GM18502 (cell line): ENCODE data around the gene CD79A.
"Not testable (repeated sequence)": the region's sequence is repeated elsewhere in the genome, so short reads cannot be mapped to it uniquely, and the experiment has no call there.

Experiments
- ATAC-seq: cut with Tn5 transposase; IDR thresholded peaks from one replicate; pipeline ENCODE4 v1.9.1; 2021; ENCODE audit warnings: mild to moderate bottlenecking; ENCODE audit not compliant: unreplicated experiment, poor library complexity

CD79A gene

DNA sequence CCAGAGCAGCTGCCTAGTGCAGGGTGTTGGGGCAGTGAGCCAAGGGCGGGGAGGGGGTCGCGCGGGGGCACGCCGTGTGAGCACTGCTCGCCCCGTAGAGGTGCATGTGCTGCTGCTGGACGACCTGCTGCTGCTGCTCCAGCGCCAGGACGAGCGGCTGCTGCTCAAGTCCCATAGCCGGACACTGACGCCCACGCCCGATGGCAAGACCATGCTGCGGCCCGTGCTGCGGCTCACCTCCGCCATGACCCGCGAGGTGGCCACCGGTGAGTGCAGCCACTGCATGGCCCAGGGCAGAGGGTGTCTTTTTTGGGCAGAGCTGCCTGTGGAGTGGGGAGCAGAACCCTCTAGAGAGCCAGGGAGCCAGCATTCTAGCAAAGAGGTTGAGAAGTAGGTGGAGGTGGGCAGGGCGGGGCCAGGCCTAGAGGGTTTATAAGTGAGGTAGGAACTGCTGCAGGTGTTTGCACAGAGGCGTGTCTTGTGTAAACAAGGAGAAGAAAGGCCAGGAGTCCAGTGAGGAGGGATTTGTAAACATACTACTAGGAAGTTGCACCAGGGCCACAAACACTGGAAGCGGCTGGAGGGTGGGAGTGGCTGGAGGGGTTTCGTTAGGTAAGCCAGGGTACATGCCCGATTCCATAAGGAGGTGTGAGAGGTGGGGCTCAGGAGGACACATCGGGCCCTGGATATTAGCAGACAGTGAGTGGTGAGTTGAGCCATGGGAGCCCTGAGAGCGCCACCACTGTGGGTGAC lies 27.2 kb downstream of the CD79A start:
- no peak for ATAC-seq

DNA sequence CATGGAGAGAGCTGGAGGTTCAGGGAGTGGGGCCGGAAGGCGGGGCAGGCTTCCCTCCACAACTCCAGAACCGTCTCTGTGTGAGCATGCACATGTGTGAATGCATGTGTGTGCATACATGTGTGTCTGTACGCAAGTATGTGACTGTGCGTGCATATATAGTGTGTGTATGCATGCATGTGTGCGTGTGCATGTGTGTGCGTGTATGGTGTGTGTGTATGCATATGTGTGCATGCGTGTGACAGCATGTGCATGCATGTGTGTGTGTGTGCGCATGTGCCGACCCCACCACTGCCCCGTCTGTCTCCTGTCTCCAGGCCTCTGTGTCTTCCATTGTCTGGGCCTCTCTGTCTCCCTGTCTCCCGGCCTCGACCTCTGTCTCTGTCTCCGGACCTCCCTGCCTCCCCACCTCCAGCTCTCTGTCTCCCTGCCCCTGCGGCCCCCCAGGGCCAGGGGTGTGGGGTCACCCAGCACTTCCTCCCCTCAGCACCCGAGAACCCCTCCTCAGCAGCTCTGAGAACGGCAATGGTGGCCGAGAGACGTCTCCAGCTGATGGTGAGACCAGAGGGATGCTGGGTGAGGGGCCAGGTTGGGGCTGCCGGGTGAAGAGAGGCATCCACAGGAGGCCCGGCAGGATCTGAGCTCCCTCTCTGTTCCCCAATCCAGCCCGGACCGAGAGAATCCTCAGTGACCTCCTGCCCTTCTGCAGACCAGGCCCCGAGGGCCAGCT lies 28.4 kb downstream of the CD79A start:
- ATAC-seq = no peak

DNA sequence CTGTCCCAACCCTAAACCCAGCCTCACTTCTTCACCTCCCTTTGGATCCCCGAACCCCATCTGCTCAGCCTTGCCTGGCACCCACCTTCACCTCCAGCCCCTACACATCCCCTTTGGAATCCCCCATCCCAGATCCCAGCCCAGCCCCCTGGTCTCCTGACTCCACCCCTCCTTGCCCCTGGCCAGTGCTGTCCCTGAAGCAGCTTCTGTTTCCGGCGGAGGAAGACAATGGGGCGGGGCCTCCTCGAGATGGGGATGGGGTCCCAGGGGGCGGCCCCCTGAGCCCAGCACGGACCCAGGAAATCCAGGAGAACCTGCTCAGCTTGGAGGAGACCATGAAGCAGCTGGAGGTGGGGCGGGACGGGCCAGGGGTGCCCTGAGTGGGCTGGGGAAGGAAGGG lies 29.2 kb downstream of the CD79A start:
- ATAC-seq = no peak

DNA sequence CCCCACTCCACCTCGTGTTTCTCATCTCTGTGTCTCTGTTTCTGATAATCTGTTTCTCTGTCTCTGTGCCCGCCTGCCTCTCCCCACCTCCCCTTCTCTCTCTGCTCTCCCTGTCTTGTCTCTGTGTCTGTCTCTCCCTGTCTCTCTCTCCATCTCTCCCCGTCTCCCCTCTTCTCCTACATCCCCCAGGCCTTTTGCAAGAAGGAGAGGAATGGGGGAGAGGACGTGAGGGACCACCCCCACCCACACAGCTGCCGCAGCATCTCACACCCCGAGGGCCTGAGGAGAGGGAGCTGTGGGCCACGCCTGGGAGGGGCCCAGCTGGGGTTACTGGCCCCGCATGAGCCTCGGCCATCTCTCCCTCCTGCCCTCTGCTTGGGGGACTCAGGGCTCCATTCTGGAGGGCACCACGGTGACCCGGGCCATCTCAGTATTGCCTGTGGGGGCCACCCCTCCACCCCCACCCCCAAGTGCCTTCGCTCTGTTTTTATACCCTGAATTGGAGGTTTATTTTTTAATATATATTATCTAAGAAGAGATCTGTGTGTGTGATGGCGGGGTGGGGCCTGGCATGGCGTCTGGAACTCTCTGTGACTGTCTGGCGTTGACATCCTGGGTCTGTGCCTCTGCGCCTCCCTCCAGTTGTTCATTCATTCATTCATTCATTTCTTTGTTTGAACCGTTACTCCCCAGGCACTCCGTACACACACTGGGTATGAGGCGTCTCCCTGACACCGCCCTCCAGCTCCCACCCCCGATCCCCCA lies 30.0 kb downstream of the CD79A start:
- no peak for ATAC-seq

DNA sequence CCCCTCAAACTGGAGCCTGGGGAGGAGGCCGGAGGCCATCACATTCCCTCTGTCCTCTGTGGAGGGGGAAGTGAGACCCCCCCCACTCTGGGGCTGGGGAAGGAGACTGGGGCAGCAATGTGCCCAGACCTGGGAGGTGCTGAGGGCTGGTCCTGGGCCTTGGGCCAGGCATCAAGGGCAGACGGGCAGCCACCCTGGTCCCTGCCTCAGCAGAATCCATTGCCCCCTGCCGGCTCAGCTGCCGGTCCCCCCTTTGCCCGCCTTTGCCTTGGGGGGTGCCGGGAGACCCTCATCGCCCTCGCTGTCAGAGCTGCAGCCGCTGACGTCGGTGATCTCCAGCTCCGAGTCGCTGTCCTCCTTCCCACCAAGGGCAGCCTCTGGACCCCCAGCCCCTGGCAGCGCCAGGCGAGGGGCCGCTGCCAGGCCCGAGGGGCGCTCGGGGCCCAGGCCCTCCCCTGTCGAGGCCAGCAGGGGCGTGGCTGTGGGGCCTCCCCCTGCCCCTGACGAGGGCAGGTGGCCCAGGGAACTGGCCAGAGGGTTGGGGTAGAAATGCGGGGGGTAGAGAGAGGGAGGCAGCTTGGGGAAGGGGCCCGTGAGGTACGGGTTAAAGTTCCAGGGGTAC lies 31.0 kb downstream of the CD79A start:
- ATAC-seq = no peak

DNA sequence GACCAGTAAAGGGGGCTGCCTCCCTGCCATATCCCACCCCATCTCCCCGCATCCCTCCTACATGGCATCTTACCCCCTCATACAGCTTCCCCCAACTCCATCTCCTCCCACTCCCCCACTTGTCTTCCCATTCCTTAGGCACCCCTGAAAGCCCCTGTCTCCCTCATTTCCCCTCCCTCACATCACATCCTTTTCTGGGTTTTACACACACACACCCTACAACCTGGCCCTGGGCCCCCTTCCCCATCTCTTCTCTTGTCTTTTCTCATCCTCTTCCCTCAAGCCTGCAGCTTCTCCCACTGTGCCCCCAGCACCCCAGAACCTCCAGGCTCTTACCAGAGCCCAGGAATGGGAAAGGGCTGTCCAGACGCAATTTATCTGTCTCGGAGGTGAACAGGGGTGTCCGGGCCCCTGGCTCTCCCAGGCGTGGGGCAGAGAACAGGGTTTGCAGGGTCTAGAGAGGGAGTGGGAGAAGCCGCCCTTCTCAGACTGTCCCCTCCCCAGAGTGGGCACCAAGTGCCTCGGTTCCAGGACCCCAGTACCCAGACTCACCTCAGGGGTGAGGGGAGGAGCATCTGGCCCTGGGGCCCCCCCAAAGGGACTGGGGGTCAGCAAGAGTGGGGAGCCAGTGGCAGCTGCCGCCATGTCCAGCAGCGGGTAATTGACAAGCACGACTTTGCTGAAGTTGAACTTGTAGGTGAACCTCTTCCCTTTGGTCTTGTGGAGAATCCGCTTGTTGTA lies 31.8 kb downstream of the CD79A start:
- no peak for ATAC-seq

DNA sequence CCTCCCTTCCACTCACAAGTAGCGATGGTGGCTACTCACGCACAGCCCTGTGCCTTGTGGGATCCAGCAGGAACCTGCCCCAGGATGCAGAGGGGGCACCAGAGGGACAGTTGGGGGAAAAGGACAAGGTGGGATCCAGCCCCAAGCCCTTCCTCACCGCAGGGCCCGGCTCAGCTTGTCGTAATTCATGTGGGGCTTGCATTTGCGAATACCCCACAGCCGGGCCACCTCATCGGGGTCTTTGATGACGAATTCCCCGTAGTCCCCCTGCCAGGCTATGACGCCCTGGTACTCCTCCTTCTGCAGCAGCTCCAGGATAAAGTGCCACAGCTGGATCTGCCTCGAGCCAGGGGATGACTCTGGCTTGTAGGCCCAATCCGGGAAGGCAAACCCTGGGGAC lies 32.6 kb downstream of the CD79A start:
- no peak for ATAC-seq

DNA sequence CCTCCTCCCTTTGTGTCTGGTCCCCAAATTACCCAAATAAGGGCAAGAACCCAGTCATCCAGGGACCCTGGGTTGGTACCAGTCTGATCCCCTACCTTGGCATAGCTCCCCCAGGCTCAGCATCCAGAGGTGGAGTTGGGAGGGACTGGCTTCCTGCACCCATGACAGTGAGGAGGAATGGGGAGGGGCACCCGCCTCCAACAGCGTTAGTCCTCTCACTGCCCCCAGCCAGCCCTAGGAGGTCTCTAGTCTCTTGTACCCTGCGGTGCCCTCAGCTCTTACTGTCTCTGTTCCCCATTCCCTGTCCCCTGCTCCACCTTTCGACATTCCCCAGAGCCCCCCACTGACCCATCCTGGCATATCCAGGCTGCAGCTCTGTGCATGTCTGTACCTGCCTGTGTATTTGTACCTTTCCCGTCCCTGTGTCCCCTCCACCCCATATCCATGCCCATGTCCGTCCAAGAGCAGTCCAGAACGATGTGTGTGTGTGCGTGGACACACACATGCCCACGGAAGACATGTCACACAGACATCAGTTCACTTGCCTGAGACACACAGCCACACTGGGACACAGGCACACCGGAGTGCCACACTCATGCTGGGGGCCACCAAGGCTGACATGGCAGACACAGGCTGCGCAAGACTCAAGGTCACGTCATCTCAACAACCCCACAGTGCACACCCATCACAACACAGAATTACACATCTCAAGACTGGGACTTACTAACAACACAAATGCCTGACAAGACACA lies 33.3 kb downstream of the CD79A start:
- no peak for ATAC-seq

DNA sequence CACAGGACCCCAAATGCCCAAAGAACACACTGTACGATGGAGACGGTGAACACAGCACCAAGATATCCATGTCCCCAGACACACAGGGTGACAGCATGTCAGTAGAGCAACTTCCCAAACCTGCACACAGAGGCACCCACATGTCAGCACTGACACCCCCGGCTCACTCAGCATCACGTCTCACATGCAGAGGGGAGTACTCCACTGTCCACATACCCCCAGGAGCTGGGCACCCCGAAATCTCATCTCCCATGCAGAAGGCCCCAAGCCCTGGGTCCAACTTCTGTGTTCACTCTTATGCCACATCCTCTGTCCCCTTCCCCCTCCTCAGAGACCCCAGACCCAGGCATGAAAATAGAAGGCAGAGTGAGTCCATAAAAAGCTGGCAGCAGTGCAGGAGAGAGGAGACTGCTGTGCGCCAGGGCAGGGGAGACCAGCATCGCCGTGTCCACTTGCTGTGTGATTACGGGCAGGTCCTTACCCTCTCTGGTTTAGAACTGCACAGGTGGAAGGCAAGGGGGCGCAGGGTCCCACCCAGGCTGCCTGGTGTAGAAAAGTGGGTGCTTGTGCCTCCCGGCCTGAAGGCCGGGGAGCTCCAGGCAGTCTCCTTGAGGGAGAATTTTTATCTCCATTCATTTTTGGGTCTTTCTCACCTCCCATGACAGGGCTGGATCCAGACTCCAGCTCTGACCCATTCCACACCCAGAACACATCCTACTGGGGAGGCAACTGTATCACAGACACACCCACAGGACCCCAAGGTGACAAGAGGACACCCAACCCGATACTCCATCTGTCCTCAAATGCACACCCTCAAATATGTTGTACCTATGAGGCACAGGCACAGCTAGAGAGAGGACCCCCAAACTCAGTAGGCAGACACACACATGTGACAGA lies 34.2 kb downstream of the CD79A start:
- no peak for ATAC-seq

DNA sequence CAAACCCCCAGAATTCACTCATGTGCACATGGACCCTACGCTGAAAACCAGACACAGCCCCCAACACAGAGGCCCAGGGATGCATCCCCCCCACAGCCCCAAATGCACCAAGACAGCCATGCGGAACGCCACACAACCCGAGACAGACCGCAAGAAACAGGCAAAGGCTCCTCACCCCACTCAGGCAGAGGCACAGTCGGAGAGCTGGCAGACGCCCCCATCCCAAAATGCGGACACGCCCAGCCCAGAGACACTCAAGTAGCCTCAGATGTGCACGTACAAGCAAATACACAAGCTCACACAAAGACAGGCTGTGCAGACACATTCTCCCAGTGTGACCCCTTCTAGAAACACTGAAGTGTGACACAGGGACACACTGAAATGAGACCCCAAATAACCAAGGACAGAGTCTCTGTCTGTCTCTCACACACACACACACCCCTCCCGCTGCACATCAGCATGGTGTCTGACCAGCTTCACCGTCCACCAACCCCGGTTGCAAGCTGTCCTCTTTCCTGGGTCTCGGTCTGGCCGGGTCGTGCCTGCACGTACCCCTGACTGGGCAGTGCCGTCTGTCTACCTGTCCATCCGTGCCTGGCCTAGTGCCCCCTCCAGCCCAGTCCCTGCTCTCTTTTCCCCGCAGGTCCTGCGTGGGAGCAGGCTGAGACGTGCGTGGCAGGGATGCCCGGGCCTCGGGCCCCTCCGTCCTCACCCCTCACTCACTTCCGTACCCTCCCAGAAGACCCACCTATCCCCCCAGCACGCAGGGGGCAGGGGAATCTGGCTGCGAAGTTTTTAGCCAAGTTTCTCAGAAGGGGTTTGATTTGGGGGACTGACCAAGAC lies 35.0 kb downstream of the CD79A start:
- no peak for ATAC-seq

DNA sequence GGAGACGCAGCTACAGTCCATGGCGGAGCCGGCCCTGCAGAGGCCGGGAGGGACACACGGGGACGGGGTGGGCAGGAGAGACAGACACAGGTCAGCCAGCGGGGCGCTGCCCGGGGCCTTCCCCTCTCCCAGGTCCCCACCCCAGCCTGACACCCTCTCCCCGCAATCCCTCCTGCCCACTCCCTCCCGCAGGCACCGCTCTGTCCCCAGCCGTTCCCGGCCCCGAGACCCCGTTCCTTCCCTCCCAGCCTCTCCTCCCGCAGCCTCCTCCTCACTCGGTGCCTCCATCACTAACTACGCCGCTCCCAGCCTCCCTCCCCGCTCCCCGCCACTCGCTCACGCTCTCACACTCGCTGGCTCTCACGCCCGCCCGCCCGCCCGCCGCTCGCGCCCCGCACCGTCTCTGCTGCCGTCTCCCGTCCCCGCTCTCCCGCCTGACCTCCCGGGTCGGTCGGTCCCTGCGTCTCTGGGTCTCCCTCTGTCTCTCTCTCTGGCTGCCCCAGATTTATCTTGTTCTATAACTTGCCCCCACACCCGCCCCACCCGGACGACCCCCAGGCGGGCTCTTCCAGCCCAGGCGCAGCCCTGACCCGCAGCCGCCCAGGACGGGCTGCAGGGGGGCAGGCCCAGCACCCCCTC lies 35.9 kb downstream of the CD79A start:
- no peak for ATAC-seq

DNA sequence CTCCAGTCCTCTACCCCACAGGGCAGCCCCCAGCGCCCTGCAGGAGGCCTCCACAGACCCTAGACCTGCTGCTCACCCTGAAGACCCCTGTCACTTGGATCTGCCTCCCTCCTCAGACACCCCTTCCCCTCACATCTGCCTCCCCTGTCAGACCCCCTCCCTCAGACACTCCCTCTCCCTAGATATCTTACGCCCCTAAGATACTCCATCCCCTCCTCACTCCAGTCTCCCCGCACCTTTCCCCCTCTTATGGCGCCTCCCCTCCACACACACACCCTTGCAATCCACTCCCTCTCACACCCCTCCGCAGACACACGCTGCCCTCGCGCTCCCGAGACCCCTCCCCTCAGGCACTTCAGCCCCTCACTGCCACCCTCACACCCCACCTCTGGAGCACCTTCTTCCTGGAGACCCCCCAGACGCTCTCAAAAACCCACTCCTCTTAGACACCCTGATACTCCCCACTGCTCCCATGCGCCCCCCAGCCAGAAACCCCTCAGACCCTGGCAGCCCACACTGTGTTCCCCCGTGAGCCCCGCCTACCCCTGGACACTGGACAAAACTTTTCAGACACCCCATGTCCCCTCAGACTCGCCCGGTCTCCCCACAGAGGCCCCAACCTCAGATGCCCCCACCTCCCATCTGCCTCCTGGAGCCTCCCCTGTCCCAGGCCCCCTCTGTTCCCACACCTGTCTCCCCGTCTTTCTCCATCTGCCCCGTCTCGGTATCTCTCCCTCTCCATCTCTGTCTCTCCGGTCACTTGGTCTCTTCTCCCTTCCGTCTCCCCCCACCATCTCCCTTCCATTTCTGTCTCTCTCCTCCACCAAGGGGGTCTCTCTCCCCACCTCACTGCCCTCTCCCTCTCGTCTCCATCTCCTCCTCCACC lies 36.7 kb downstream of the CD79A start:
- no peak for ATAC-seq

DNA sequence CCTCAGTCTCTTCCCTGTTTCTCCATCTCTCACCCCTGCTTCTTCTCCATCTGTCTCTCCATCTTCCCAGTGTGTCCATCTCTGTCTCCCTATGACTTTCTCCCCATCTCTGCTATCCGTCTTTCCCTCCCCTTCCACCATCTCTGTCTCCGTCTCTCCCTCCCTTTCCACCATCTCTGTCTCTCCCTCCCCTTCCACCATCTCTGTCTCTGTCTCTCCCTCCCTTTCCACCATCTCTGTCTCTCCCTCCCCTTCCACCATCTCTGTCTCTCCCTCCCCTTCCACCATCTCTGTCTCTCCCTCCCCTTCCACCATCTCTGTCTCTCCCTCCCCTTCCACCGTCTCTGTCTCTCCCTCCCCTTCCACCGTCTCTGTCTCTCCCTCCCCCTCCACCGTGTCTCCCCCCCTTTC lies 37.4 kb downstream of the CD79A start:
- ATAC-seq = not testable (repeated sequence)

DNA sequence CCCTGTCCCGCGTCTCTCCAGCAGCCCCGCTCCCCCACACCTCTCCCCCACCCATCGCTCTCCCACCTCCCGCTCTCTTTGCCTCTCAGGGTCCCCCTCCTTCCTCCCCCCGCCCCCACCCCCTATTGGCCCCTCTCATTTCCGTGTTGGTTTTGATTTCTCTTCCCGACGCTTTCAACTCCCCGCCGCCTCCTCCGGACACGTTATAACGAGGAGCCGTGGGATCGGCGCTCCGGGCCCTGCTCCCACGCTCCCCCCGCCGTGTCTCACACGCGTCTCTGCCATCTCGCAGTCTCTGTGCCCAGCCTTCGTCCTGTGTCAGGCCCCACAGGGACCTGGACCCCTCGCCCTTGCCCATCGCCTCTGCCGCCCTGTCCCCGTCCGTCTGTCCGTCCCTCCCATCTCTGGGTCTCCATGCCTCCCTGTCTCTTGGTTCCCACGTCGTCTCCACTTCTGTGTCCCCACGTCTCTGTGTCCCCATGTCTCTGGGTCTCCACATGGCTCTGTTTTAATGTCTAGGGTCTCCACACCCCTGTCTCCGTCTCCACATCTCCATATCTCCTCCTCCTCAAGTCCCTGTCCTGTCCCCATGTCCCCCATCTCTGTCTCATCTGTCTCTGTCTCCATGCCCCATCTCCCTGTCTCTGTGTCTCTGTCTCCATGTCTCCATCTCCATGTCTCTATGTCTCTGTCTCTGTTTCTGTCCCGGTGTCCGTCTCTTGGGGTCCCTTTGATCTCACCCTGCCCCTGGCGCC lies 38.1 kb downstream of the CD79A start:
- no peak for ATAC-seq

DNA sequence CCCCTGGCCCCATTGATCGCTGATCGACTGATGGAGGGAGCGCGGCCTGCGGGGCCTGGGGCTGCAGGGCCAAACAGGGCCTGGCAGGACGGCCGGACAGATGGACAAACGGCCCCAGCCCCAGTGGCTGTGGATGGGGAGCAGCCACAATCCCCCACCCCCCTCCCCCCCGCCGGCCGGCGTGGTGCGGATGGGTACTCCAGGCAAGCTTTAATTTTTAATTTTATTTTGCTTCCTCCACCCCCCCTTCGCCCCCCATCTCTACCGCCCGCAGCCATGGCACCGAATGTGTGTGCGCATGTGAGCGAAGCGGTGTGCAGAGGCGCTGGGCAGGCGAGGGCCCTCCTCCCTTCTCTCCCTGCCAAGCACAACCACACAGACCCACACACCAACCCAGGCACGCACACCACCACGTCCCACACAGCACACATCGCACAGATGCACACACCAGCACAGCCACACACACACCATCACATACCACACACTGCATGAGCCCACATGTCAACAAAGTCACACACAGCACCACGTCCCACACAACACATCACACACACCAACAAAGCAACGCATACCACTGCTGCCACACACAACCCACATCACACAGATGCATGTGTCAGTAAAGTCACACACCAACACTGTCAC lies 38.8 kb downstream of the CD79A start:
- ATAC-seq = no peak
